Endothelial cell of umbilical vein (primary cell): ENCODE results near the gene SKP1.

Experiments used
- CTCF ChIP-seq, 2 donors: IDR thresholded peaks; 1 replicate in 1 of 2; 2 replicates in 1 of 2; pipeline ENCODE4 v1.5.1; 2011; ENCODE audit warnings: low read length in 2 of 2, mild to moderate bottlenecking in 2 of 2, moderate library complexity in 2 of 2, control low read depth in 1 of 2, inconsistent platforms in 1 of 2, low read depth in 1 of 2; ENCODE audit not compliant: insufficient read depth in 1 of 2; ENCODE audit errors: extremely low read depth in 1 of 2
- EZH2 ChIP-seq: IDR thresholded peaks from 2 replicates; pipeline ENCODE4 v1.6.1; 2012; ENCODE audit warnings: borderline replicate concordance, low read depth, mild to moderate bottlenecking, moderate library complexity, low read length, inconsistent platforms; ENCODE audit not compliant: severe bottlenecking
- JUN ChIP-seq: IDR thresholded peaks from 2 replicates; pipeline ENCODE4 v1.6.1; 2011; ENCODE audit warnings: borderline replicate concordance, low read depth; ENCODE audit not compliant: insufficient read length, insufficient read depth
- MYC ChIP-seq: IDR thresholded peaks from one replicate; pipeline ENCODE4 v1.6.1; 2011; ENCODE audit warnings: mild to moderate bottlenecking, low read depth, low read length
- POLR2A ChIP-seq: IDR thresholded peaks from 2 replicates; pipeline ENCODE4 v1.6.1; 2012; ENCODE audit warnings: low read depth, mild to moderate bottlenecking, control low read depth, low read length
- POLR2AphosphoS5 ChIP-seq: IDR thresholded peaks from 2 replicates; pipeline ENCODE4 v1.6.1; 2012; ENCODE audit warnings: low read depth, mild to moderate bottlenecking, control low read depth, low read length, moderate library complexity; ENCODE audit not compliant: insufficient read depth
- TF ChIP-seq, protein P1 (sequence below): IDR thresholded peaks from 2 replicates; pipeline ENCODE4 v1.6.1; 2011; ENCODE audit not compliant: insufficient read depth, insufficient read length

DNA sequence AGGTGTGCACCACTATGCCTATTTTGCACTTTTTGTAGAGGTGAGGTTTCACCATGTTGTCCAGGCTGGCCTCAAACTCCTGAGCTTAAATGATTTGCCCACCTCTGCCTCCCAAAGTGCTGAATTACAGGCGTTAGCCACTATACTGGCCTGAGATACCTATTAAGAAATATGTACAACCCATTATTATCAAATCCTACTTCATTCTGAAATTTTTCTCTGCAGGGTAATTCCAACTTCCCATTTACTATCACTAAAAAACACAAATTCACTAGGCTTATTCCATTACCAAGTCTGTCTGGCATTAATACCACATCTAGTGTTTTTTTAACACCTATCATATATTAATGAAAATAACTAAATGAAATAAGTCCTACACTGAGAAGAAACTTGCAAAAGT is 30.9 kb upstream of the SKP1 start:
- TF ChIP-seq CTCF (IDR thresholded peaks at IDR 0.05; ENCODE audit: extremely low read depth in 1 of 2, insufficient read depth in 1 of 2, low read depth in 1 of 2, low read length in 2 of 2) = no peak
- TF ChIP-seq POLR2AphosphoS5 = no peak
- no peak for TF ChIP-seq POLR2A
- TF ChIP-seq EZH2 = no peak
- TF ChIP-seq JUN = no peak
- TF ChIP-seq MYC = no peak
- TF ChIP-seq, protein P1, sequence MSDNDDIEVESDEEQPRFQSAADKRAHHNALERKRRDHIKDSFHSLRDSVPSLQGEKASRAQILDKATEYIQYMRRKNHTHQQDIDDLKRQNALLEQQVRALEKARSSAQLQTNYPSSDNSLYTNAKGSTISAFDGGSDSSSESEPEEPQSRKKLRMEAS = no peak
